GM23338 (cell line): ENCODE measurements around the gene COX7A2. TPM values are rescaled to one million over a fixed set of nuclear protein-coding genes. Genes with fewer than 3 reads are reported as not detected.

ENCODE experiments used
- ATAC-seq: fragments of 200-7000 bp; cut with Tn5 transposase; 3 replicates; pipeline ENCODE4 v1.9.1; 2020
- DNase-seq: peaks from one replicate; pipeline ENCODE4 v3.0.0-alpha.2; 2015; ENCODE audit warnings: low spot score
- H2AFZ ChIP-seq: fragments of 200-600 bp; sonication (generic); 2 replicates; pipeline ENCODE4 v1.8.0; 2016; ENCODE audit warnings: antibody characterized with exemption, mild to moderate bottlenecking, moderate library complexity
- H3F3A ChIP-seq: fragments of 200-600 bp; sonication (generic); replicated peaks from 2 replicates; pipeline ENCODE4 v1.8.0; 2017; ENCODE audit warnings: antibody characterized with exemption, mixed run types, low read depth
- H3K27ac ChIP-seq: fragments of 200-600 bp; sonication (generic); 2 replicates; pipeline ENCODE4 v1.6.1; 2016; ENCODE audit warnings: low read depth
- H3K27me3 ChIP-seq: fragments of 200-600 bp; sonication (generic); 2 replicates; pipeline ENCODE4 v1.8.0; 2016; ENCODE audit warnings: mild to moderate bottlenecking, mixed run types, moderate library complexity; ENCODE audit not compliant: insufficient read depth
- H3K36me3 ChIP-seq: fragments of 200-600 bp; sonication (generic); 2 replicates; pipeline ENCODE4 v1.8.0; 2016; ENCODE audit warnings: mild to moderate bottlenecking; ENCODE audit not compliant: insufficient read depth
- H3K4me1 ChIP-seq: fragments of 200-600 bp; sonication (generic); 2 replicates; pipeline ENCODE4 v1.8.0; 2016; ENCODE audit warnings: mild to moderate bottlenecking, moderate library complexity; ENCODE audit not compliant: insufficient read depth
- H3K4me2 ChIP-seq: fragments of 200-600 bp; sonication (generic); 2 replicates; pipeline ENCODE4 v1.7.1; 2017; ENCODE audit warnings: mixed run types
- H3K4me3 ChIP-seq: fragments of 200-600 bp; sonication (generic); 2 replicates; pipeline ENCODE4 v1.6.1; 2016; ENCODE audit warnings: mixed run types
- H3K79me2 ChIP-seq: fragments of 200-600 bp; sonication (generic); replicated peaks from 2 replicates; pipeline ENCODE4 v1.8.0; 2017; ENCODE audit warnings: mild to moderate bottlenecking; ENCODE audit not compliant: insufficient read depth
- H3K9me2 ChIP-seq: fragments of 200-600 bp; sonication (generic); 2 replicates; pipeline ENCODE4 v1.8.0; 2017; ENCODE audit not compliant: insufficient read depth
- H4K20me1 ChIP-seq: fragments of 200-600 bp; sonication (generic); replicated peaks from 2 replicates; pipeline ENCODE4 v1.8.0; 2017; ENCODE audit warnings: mild to moderate bottlenecking; ENCODE audit not compliant: insufficient read depth
- H3K27ac Mint-ChIP-seq: 2 replicates; pipeline ENCODE4 v1.8.0; 2020; ENCODE audit warnings: inconsistent platforms, mild to moderate bottlenecking, moderate library complexity, mixed read lengths
- H3K27me3 Mint-ChIP-seq: 3 replicates; pipeline ENCODE4 v1.8.0; 2022; ENCODE audit warnings: low read depth, mild to moderate bottlenecking, moderate library complexity, mixed read lengths, inconsistent platforms; ENCODE audit not compliant: insufficient read depth, poor library complexity
- H3K36me3 Mint-ChIP-seq: 3 replicates; pipeline ENCODE4 v1.8.0; 2021; ENCODE audit warnings: low read depth, mild to moderate bottlenecking, inconsistent platforms, moderate library complexity, mixed read lengths
- H3K4me1 Mint-ChIP-seq: 3 replicates; pipeline ENCODE4 v1.8.0; 2020; ENCODE audit warnings: mild to moderate bottlenecking, inconsistent platforms, mixed read lengths
- H3K4me3 Mint-ChIP-seq: 3 replicates; pipeline ENCODE4 v1.8.0; 2021; ENCODE audit warnings: moderate library complexity, mild to moderate bottlenecking, inconsistent platforms, mixed read lengths
- H3K9me3 Mint-ChIP-seq: 3 replicates; pipeline ENCODE4 v1.8.0; 2020; ENCODE audit warnings: moderate library complexity, mild to moderate bottlenecking, inconsistent platforms, mixed read lengths
- CREB1 ChIP-seq: fragments of 250-450 bp; sonication (Bioruptor Pico); IDR thresholded peaks from 2 replicates; pipeline ENCODE4 v1.5.0; 2020; ENCODE audit warnings: low read depth, mild to moderate bottlenecking, moderate library complexity
- EZH2 ChIP-seq: fragments of 200-600 bp; sonication (generic); IDR thresholded peaks from one replicate; pipeline ENCODE4 v1.8.0; 2017; ENCODE audit warnings: antibody characterized with exemption, mild to moderate bottlenecking, low read depth; ENCODE audit not compliant: unreplicated experiment
- NANOG ChIP-seq: IDR thresholded peaks from 2 replicates; pipeline ENCODE4 v1.6.1; 2016; ENCODE audit warnings: antibody characterized with exemption, borderline replicate concordance
- STAT1 ChIP-seq: IDR thresholded peaks from one replicate; pipeline ENCODE4 v1.6.1; 2016; ENCODE audit warnings: antibody characterized with exemption; ENCODE audit not compliant: unreplicated experiment
- polyA plus RNA-seq: library from polyadenylated mRNA; unstranded; fragments of >200 nt; fragmentation: Nextera tagmentation; extraction: Ambion mirVana; gene quantifications from 2 replicates; pipeline ENCODE4 v1.2.1, GENCODE V29; 2016
- total RNA-seq: library from RNA; depleted of rRNA; stranded (reverse); fragments of >200 nt; shearing (Covaris generic); gene quantifications from 2 replicates; pipeline ENCODE4 v1.2.3, GENCODE V29; 2014
- TF ChIP-seq, protein P1 (sequence below): fragments of 250-450 bp; sonication (Bioruptor Pico); IDR thresholded peaks from 2 replicates; pipeline ENCODE4 v1.5.0; 2020; ENCODE audit warnings: mild to moderate bottlenecking, moderate library complexity

The COX7A2 gene
- total and polyA plus RNA-seq, 2 experiments from 2014 or later = 93.7 to 963 TPM

DNA sequence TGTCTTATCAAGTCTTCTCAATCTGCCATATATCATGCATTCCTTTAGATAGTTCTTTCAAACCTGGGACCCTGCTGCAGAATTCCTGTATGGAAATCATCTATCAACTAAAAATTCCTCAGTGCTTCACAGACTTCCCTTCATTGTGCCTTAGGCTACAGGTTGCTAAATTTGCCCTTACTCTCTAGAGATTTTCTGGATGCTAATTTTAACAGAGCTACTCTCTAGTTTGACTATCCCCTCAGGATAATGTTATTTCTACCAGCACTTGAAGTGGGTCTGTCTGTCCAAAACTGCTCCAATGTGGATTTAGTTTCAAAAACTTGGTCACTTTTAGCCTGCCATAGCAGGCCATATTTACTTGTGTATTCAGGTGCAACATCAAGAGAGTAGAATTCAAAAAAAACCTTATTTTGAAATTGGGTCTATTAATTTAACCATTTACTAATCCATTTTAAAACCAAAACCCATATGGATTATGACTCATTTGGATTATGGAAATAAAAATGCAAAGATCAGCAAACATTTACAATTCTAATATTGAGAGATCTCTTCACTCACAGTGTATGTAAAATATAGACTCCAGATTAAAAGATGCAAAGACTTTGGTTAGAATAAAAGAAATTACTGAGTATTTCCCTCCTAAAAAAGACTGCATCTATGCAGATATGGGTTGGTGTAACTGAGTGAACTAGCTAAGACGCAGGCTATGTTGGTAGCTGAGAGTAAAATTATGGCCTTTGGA is 13.9 kb upstream of the COX7A2 start:
- Histone ChIP-seq H4K20me1 (no peaks in the 10 kb centered on the region), H3K27ac (peak overlapping the region; percentile 60; the same call in 1 of the 2 replicates), H3K4me3 (no peak overlapping the region), H3K4me1 (peaks cover 7% of the 10 kb centered on the region; the same call in 1 of the 2 replicates), H3F3A (no peaks in the 10 kb centered on the region), H3K79me2 (no peaks in the 10 kb centered on the region), H3K27me3 (no peaks in the 10 kb centered on the region), H3K9me2 (no peaks in the 10 kb centered on the region), H2AFZ (no peak overlapping the region), H3K36me3 (peaks cover 6% of the 10 kb centered on the region; the same call in 1 of the 2 replicates), H3K4me2 (no peak overlapping the region)
- no peaks in the 10 kb centered on the region; the same call in 2 of the 3 replicates for H3K4me1 Mint-ChIP-seq
- no peaks in the 10 kb centered on the region for H3K9me3 Mint-ChIP-seq
- peaks cover 12% of the 10 kb centered on the region; the same call in 2 of the 3 replicates for H3K36me3 Mint-ChIP-seq
- no peak for TF ChIP-seq STAT1
- no peak for TF ChIP-seq NANOG
- TF ChIP-seq, protein P1, sequence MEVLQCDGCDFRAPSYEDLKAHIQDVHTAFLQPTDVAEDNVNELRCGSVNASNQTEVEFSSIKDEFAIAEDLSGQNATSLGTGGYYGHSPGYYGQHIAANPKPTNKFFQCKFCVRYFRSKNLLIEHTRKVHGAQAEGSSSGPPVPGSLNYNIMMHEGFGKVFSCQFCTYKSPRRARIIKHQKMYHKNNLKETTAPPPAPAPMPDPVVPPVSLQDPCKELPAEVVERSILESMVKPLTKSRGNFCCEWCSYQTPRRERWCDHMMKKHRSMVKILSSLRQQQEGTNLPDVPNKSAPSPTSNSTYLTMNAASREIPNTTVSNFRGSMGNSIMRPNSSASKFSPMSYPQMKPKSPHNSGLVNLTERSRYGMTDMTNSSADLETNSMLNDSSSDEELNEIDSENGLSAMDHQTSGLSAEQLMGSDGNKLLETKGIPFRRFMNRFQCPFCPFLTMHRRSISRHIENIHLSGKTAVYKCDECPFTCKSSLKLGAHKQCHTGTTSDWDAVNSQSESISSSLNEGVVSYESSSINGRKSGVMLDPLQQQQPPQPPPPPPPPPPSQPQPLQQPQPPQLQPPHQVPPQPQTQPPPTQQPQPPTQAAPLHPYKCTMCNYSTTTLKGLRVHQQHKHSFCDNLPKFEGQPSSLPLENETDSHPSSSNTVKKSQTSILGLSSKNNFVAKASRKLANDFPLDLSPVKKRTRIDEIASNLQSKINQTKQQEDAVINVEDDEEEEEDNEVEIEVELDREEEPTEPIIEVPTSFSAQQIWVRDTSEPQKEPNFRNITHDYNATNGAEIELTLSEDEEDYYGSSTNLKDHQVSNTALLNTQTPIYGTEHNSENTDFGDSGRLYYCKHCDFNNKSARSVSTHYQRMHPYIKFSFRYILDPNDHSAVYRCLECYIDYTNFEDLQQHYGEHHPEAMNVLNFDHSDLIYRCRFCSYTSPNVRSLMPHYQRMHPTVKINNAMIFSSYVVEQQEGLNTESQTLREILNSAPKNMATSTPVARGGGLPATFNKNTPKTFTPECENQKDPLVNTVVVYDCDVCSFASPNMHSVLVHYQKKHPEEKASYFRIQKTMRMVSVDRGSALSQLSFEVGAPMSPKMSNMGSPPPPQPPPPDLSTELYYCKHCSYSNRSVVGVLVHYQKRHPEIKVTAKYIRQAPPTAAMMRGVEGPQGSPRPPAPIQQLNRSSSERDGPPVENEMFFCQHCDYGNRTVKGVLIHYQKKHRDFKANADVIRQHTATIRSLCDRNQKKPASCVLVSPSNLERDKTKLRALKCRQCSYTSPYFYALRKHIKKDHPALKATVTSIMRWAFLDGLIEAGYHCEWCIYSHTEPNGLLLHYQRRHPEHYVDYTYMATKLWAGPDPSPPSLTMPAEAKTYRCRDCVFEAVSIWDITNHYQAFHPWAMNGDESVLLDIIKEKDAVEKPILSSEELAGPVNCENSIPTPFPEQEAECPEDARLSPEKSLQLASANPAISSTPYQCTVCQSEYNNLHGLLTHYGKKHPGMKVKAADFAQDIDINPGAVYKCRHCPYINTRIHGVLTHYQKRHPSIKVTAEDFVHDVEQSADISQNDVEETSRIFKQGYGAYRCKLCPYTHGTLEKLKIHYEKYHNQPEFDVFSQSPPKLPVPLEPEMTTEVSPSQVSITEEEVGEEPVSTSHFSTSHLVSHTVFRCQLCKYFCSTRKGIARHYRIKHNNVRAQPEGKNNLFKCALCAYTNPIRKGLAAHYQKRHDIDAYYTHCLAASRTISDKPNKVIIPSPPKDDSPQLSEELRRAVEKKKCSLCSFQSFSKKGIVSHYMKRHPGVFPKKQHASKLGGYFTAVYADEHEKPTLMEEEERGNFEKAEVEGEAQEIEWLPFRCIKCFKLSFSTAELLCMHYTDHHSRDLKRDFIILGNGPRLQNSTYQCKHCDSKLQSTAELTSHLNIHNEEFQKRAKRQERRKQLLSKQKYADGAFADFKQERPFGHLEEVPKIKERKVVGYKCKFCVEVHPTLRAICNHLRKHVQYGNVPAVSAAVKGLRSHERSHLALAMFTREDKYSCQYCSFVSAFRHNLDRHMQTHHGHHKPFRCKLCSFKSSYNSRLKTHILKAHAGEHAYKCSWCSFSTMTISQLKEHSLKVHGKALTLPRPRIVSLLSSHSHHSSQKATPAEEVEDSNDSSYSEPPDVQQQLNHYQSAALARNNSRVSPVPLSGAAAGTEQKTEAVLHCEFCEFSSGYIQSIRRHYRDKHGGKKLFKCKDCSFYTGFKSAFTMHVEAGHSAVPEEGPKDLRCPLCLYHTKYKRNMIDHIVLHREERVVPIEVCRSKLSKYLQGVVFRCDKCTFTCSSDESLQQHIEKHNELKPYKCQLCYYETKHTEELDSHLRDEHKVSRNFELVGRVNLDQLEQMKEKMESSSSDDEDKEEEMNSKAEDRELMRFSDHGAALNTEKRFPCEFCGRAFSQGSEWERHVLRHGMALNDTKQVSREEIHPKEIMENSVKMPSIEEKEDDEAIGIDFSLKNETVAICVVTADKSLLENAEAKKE = no peak
- TF ChIP-seq EZH2 = no peak
- no peak overlapping the region for H3K4me3 Mint-ChIP-seq
- DNase-seq = no peak
- ATAC-seq = no peak
- no peak overlapping the region for H3K27ac Mint-ChIP-seq
- no peaks in the 10 kb centered on the region for H3K27me3 Mint-ChIP-seq

DNA sequence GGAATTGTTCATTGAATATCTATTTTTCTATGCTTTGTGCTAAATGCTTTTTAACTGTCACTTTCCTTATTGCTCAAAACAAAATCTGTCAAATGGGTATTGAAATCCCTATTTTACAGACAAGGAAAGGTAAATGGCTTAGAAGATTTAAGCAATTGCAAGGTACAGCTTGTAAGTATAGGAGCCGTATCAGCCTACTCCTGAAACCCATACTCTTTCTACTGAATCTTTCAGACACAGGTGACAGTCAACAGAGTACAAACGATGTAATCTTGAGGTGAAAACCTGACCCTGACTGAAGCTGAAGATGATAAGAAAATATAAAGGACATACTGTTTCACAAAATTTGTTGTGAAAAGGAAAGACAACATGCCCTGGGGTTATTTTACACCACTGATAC is 7.0 kb upstream of the COX7A2 start:
- ATAC-seq = 0 out of 3 replicates have a peak, but pooled peaks have one; percentile 26
- TF ChIP-seq, protein P1 = no peak
- TF ChIP-seq STAT1 = no peak
- no peak for TF ChIP-seq CREB1 (CRISPR knock-in tag)

More for the DNA sequence above, 7.0 kb upstream of the COX7A2 start:
- no peaks in the 10 kb centered on the region for H3K27me3 ChIP-seq
- H3K4me1 ChIP-seq = peaks cover 45% of the 10 kb centered on the region
- H3K9me3 Mint-ChIP-seq = no peaks in the 10 kb centered on the region
- H3K4me3 ChIP-seq = no peak overlapping the region
- 0 out of 3 replicates have a peak, but pooled peaks cover 3% of the 10 kb centered on the region for H3K36me3 Mint-ChIP-seq
- no peak for DNase-seq
- peaks cover 40% of the 10 kb centered on the region for H3K4me1 Mint-ChIP-seq
- peaks cover 1% of the 10 kb centered on the region for H3K27me3 Mint-ChIP-seq
- peak overlapping the region; percentile 65 for H3K27ac Mint-ChIP-seq
- no peaks in the 10 kb centered on the region for H3F3A ChIP-seq
- peak overlapping the region; percentile 56 for H3K4me2 ChIP-seq
- no peaks in the 10 kb centered on the region for H4K20me1 ChIP-seq
- no peak overlapping the region for H3K4me3 Mint-ChIP-seq
- no peaks in the 10 kb centered on the region for H3K79me2 ChIP-seq
- no peak overlapping the region for H2AFZ ChIP-seq
- H3K36me3 ChIP-seq = no peaks in the 10 kb centered on the region
- no peaks in the 10 kb centered on the region for H3K9me2 ChIP-seq
- peak overlapping the region; percentile 89 for H3K27ac ChIP-seq
